ENCODE results near the gene CRIM1. TPM values are rescaled to one million over a fixed set of nuclear protein-coding genes. Genes with fewer than 3 reads are reported as not detected.

Gene CRIM1
- total RNA-seq, 1 donor from 2014 or later: 15.2 TPM

DNA sequence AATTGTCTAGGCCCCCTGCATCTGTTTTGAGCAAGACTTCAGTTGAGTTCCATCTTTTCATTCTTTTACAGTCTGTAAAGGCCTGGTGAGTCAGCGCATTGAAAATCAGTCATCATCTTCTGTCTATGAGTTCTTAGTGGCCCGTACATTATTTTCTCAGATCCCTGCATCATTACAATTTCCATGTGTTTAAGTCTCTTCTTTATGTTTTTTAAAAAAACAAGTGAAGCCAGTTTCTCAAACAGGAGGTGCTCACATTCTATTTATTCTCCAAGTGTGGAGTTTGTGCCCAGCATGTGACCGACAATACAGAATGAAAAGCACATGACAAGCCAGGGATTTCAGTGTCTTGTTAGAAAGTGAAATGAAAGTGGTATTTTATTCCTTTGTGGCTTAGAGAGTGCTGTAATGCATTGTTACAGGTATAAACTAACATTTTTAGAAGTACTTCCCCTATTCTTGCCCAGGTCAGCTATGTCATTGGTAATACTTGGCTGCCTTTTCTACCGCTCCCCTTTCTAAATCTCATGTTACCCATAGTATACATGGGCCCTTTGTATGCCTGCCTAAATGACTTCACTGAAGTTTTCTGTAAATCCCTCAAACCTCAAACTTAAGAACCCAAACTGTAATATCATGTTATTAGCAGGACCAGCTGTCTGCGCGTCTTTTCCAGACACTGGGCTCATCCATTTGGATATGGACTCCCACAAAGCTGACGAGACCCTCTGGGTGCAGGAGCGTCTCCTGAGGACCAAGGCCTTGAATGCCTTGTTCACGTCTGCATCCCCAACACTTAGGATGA is 174.8 kb downstream of the CRIM1 start:
- ATAC-seq: no peak

DNA sequence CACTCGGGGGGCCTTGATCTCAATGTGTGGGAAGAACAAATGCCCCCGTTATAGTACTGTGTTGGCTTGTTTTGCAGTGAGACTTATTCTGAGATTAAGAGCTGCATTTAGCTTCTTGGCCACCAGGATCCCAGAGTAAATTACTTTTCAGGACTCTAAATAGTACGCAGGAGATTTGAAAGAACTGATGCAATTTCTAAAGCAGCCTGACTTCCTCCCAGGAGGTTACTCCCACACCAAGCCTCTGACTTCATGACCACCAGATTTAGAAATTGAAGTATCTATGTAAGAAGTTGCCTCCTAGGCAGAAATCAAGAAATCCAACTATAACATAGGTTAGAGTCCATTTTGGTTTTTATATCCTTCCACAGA is 175.4 kb downstream of the CRIM1 start:
- ATAC-seq: no peak

DNA sequence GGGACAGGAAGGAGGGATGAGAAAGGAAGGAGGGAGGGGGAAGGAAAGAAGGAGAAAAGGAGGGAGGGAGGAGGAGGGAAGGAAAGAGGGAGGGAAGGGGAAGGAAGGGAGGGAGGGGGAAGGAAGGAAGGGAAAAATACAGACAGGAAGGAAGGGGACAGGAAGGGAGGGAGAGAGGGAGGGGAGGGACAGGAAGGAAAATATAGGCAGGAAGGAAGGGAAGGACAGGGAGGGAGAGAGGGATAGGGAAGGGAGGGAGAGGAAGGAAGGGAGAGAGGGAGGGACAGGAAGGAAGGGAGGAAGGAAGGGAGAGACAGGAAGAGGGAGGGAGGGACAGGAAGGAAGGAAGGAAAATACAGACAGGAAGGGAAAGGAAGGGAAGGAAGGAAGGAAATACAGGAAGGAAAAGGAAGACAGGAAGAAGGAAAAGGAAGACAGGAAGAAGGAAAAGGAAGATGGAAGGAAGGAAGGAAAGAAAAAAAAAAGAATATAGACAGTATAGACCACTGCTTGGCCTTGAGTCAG is 178.8 kb downstream of the CRIM1 start:
- ATAC-seq: no peak

DNA sequence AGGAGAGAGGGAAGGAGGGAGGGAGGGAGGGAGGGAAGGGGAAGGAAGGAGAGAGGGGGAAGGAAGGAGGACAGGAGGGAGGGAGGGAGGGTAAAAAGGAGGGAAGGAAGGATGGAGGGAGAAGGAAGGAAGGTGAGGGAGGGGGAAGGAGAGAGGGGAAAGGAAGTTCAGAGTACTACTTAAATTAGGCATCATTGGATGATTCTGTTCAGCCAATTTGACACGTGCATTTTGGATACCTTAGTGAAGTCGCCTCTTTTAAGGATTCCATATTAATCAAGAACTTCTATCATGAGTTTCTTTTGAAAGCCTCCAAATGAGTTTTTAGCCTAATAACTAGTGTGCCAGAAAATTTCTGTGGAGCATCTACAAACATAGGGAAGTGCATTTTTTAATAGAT is 179.5 kb downstream of the CRIM1 start:
- no peak for ATAC-seq

DNA sequence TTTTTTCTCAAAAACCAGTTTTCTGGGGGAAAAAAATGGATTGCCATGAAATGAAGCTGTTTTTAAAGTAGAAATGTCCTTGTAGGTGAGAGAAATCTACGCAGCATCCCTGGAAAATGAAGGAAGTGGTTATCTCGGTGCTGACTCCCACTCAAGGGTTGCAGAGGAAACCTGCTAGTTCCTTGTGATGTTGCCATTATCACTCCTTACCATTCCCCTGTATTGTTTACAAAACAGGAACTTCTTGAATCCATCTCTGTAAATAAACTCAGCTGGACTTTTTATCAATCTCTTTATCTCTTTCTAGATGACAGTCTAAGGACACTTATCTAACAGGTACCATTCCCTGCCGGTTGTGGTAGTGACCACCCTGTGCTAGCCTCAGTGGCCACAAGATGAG is 181.2 kb downstream of the CRIM1 start:
- ATAC-seq: no peak

DNA sequence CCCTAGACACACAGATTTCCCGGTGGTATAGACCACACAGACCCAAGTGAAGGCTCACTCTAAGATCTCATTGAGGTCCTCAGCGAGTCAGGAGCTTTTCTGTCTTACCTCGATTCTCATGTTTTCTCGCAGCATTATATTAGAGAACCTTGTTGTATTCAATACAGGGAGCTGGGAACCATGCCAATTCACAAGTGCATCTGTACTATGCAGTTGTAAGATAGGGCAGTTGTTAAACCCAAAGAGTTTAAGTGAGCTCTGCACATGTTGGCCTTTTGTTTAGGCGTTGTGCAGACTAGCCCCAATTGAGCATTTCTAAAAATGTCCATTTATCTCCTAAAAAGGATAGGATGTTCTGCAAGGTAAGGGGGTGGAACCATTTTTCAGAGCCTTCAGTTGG is 182.8 kb downstream of the CRIM1 start:
- ATAC-seq: no peak

DNA sequence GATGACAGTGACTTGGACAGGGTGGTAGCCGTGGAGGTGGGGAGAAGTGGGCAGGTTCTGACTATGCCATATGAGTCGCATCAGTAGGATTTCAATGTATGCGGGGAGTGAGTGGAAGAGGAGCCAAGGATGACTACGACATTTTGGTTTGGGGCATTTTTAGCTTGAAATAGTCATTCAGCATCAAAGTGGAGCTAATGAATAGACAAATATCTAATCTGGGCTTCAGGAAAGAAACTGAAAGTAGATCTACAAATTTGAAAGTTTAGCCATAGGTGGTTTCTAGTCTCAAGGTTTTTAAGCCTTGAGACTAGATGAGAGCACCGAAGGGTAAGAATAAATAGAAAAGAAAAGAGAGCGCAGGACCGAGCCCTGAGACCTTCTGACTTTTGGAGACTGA is 184.1 kb downstream of the CRIM1 start:
- ATAC-seq: no peak

DNA sequence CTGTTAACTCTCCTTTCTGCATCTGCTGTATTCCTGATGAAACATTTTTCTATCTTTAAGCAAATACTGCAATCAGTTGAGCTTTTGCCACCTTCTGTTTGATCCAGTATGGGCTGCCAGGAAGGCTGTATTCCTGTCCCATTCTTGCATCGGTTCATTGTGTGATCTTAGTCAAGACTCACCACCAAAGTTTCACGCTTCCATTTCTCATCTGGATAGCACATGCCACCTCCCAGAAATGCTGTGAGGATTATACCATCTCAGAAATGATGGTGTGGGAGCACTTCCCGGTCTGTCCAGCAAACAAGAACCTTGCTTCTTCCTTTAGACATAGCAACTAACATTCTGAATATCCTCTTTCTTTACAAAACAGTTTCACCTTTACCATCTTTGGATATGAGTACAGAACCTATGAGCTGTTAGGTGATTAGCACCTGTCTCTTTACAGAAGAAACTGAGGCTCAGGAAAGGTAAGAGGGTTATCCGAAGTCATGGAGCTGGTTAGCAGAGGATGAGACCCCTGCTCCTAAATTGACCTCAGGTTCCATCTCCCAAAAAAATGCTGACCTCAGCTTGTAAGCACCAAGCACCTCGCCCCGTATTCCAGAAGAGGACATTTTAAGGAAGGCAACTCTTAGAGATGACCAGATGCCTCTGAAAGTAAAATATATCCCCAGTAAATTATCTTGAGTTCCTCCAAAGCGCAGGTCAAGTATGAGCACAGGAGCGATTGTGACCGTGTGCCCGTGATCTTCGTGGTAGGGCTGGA is 185.6 kb downstream of the CRIM1 start:
- no peak for ATAC-seq

DNA sequence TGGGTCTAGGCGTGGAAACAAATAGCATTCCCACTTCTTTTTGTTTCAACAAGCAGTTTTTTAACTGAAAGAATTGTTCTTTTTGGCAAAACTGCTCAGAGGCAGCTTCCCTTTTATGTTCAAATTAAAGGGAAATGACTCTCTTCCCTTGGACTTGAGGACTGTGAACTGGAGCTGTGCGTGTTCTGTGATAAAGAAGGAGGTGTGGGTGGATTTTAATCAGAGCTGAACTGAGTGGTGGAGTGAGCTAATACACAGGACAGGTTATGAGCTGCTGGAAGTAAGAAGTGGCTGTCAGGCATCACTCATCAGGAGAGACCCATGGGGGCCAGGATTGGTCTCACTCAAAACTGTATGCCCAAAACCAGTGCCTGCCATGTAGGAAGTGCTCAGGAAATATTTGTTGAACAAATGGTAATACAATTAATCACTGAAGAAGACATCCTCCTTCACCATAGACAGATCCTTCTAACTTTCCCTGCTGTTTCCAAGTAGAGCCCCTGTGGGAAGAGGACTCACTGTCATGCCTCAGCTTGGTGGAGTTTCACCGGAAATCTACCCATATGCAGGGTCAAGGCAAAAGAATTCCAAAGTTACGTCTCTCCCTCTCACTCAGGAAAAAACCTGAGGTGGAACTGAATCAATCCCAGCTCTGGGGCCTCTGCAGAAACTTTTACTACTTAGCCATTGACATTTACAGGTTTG is 186.5 kb downstream of the CRIM1 start:
- ATAC-seq: no peak

DNA sequence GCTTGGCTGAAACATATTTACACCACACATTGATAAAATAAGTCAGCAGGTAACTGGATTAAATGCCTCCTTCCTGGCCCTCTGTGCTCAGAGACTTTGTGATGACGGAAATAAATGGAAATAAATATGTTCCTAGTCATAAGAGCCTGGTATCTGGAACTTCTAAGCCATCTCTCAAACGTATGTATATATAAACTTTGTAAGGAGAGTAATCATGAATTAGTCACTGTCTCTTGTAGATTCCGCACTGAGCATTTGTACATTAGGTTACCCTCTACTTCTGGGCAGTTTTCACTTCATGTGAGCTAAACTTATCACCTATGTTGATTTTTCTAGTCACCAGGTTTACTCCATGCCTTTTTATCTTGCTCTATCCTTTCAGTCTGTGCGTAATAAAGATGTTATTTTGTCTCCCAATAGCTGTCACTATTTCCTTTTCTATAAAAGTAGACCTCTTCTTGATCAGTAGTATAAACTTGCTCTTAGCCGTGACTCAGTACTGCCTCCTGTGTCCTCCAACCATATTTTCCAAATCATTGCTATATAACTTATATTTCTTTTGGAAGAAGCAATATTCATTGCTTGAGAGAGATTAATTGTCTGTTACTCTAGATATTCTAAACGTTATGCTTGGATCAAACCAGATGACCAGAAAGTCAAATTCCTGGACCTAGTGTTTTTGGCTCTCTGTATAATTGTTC is 189.2 kb downstream of the CRIM1 start:
- no peak for ATAC-seq

DNA sequence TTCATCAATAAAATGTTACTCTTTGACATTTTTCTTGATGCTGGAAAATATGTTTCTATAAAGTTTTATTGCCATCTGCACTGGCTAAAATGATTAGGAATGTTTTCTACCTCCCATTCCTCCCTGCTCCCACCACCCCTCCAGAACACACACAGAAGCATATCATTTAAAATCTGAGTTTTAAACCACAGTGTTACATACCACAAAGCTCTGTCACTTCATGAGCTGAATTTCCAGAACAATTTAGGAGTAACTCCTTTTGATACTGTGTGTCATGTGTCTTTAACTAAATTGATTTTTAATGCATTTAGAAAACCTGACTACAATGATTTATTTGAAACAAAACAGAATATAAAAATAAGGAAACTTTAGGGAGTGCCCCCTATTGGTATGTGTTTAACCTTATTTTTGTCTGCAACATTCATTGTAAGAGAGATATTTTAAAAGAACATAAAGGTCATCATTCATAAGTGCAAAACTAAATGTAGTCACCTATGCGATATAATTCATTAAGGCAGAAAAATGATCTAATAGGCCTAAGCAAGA is 190.4 kb downstream of the CRIM1 start:
- no peak for ATAC-seq

DNA sequence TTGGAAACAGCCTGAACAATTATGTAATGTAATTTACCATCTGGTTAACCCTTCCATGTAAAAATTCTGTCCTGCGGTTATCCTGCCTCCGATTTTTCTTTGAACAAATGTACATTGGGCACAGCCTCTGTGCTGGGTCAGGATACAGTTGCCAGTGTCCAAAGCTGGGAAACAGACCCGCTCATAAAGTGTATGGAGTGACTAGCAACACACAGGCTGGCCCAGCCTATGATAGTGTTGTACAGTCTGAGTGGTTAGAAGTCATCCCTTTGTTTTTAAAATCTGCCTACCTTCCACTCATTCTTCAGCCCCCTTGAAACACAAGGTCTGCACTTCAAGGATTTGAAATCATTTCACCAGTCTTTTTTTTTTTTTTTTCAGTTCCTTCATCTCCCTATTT is 192.3 kb downstream of the CRIM1 start:
- ATAC-seq: no peak

DNA sequence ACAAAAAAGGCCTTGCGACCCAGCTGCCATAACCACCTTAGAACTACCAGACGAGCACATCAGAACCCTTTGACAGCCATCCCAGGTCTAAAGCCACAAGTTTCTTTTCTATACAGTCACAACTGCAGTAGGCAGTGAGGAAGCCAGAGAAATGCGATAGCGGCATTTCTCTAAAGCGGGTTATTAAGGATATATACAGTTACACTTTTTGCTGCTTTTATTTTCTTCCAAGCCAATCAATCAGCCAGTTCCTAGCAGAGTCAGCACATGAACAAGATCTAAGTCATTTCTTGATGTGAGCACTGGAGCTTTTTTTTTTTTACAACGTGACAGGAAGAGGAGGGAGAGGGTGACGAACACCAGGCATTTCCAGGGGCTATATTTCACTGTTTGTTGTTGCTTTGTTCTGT is 193.6 kb downstream of the CRIM1 start:
- ATAC-seq: no peak

DNA sequence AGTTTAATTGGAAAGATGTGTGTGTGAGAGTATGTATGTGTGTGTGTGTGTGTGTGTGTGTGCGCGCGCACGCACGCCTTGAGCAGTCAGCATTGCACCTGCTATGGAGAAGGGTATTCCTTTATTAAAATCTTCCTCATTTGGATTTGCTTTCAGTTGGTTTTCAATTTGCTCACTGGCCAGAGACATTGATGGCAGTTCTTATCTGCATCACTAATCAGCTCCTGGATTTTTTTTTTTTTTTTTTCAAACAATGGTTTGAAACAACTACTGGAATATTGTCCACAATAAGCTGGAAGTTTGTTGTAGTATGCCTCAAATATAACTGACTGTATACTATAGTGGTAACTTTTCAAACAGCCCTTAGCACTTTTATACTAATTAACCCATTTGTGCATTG is 194.4 kb downstream of the CRIM1 start:
- no peak for ATAC-seq

DNA sequence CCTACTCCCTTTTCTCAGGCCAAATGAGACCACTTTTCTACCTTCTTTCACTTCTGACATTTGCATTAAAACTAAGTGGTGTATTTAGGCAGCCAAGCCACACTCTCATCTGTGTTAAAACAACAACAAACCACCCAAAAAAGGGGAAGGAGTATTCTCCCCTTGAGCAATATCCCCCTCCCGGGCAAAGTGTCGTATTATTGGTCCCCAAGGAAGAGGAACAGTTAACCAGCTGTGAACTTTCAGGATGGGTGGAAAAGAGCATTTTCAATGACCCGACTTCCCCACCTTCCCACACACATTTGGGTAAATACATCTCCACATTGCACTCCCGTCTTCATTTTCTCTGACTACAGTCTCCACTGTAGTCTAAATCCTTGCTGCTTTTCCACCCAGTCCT is 198.1 kb downstream of the CRIM1 start:
- no peak for ATAC-seq

DNA sequence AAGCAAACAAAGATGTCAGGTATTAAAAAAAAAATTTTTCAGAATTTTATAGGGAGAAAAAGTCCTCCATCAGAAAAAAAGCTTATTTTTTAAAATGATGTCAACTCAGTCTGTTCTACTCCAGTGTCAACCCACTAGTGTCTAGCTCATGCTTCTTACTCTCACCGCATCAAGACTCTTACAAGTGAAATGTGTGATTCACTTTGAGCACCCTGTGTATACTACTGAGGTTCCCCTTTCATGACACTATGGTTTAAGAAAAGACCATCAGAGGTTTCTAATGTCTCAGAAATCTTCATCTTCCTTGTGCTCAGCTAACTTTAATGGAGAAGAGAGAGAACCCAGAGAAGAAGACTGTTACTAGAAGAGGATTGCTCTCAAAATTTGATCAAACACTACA is 199.0 kb downstream of the CRIM1 start:
- no peak for ATAC-seq

DNA sequence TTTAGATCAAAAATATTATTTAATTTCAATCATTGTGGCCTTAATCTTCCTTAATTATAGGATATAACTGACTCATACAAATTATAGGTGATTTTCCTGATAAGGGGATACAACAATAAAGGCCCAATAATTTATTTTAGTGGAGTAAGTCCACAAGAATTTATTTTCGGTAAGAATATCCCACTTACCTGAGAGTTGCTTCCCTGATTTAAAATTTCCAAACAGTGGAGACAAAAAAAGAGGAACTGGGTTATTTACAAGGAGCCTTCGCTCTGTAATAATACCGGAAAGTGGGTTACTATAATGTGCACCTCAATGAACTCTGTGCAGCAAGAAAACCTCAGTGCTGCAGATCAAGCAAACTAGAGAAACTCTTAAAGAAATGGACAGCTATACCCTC is 200.2 kb downstream of the CRIM1 start:
- no peak for ATAC-seq

DNA sequence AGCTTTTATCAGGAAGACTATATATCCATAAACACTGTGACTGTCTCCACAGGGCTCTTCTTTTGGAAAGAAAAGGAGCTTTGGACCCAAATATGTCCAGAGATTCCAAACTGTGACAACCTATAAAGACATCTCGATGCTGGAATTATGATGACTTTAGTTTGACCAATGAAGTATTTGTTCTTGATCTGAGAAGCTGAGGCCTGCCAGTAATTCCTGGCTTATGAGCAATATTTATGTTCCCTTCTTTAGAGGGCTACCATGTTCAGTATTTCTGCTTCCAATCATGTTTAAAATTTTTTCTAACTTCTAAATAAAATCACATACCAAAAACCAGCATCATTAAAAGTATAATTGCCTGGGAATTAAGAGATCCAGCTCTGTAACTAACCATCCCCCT is 201.3 kb downstream of the CRIM1 start:
- no peak for ATAC-seq

DNA sequence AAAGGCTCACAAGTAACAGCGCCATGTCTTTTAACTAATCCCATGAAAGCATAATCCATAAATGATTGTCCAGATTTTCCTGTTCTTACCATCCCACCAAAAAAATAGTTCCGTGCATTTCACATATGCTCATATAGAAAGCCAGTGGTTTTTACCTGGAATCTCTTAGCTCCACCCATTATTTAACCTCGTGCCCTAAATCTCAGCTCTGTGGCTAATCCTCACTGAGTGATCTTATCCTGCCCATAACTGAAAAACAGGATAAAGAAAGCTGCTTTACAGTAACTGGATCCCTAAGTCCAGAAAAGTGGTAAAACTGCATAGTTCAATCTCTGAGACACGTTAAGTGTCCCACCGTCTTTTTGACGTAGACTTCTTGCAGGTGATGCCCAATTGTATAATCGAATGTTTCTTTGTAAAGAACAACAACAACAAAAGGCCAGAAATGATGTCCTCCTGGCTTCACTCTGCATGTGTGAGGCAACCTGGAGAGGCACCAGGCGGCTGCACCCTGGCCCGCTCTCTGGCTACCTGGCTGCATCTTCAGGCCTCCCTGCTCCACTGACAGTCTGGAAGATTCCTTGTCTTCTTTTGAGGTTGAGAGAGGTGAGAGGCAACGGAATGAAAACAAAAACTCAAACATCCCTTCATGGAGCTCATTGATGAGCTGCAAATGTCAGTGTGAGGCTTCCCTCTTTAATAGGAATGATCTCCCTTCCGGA is 203.8 kb downstream of the CRIM1 start:
- ATAC-seq: no peak

DNA sequence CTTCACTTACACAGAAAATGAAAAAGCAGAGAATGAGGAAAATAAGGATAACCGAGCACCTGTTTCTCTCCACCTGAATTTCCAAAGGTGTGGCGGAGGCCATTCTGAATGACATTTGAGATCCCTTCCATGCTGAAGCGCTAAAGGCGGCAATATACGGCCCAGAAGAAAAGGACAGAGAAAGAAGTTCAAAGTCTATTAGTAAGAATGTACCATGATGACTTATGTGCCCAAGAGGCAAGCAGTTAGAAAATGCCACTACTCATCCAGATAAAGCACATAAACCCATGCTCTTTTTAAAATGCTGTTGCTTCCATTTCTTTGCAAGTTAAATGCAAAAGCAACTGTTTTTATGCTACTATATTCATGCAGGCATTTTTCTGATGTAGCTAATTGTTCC is 205.1 kb downstream of the CRIM1 start:
- no peak for ATAC-seq

DNA sequence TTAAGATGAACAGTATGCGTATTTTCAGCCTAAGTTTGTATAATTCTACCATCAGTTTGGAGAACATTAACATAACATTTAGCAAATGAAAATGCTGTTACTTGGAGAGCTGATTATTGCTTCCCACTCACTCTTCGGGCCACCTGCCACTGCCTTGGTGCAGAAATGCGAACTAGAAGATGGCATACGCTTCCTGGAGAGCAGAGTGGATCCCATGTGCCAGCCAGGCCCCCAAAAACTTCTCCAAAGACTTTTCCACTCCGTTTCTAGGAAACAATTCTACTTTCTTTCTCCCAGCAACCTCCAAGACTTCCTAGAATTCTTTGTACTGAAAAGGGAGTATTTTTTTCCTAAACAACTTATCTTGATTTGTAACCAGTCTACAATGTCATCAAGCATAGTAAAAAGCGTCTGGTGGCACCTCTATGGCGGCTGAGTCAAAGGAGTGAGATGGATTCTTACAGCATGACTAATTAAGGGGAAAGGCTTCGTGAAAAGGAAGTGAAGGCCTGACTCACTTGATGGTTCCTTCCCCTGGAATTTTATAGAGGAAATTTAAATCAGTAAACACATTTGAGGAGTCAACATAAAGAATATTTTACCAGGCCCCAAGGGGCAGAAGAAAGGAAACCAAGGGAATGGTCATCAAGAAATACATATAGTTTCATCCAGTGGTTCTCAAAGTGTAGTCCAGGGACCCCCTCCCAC is 205.8 kb downstream of the CRIM1 start:
- ATAC-seq: peak; percentile 95
